Measurements from ENCODE around the gene CCL21. TPM values are rescaled to one million over a fixed set of nuclear protein-coding genes. Genes with fewer than 3 reads are reported as not detected.
"Not testable (repeated sequence)": the region's sequence is repeated elsewhere in the genome, so short reads cannot be mapped to it uniquely, and the experiment has no call there.

The CCL21 gene
- total RNA-seq, 1 experiment from 2014 or later, result not detected

DNA sequence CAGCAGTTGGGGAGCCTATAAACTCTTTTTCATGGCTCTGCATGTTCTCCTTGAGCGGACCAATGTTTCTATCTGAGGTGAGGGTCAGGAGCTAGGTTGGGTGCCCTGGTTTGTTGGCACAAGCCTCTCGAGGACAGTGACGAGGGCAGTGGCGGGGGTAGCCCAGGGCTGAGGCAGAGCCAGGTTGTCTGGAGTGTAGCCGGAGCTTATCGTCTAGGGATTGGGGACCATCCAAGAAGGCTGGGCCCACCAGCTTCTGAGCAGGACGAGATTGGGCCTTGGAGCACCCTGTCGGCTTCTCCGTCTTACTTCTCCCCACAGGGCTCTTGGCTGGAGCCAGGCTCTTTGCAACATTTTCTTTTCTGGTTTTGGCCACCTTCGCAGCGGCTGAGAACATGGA is 13.2 kb upstream of the CCL21 start:
- TF ChIP-seq, protein P1, sequence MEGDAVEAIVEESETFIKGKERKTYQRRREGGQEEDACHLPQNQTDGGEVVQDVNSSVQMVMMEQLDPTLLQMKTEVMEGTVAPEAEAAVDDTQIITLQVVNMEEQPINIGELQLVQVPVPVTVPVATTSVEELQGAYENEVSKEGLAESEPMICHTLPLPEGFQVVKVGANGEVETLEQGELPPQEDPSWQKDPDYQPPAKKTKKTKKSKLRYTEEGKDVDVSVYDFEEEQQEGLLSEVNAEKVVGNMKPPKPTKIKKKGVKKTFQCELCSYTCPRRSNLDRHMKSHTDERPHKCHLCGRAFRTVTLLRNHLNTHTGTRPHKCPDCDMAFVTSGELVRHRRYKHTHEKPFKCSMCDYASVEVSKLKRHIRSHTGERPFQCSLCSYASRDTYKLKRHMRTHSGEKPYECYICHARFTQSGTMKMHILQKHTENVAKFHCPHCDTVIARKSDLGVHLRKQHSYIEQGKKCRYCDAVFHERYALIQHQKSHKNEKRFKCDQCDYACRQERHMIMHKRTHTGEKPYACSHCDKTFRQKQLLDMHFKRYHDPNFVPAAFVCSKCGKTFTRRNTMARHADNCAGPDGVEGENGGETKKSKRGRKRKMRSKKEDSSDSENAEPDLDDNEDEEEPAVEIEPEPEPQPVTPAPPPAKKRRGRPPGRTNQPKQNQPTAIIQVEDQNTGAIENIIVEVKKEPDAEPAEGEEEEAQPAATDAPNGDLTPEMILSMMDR (IDR thresholded peaks at IDR 0.05; ENCODE audit: unreplicated experiment), result no peak

DNA sequence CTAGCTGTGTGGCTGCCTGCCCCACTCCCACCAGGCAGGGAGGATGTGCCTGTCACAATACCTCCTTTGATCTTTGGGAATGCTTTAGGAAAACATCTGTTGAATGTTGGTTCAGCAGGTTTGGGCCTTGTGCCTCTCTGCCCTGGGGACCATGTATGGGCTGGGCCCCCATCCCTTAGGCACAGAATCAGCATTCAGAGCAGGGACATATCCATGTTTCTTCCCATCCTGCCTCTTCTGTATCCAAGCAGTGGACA is 9.8 kb upstream of the CCL21 start:
- H3K27me3 Mint-ChIP-seq (ENCODE audit: insufficient read depth, unreplicated experiment); intact Hi-C loops (cut with micrococcal nuclease); DNase-seq (ENCODE audit: unreplicated experiment); H3K36me3 Mint-ChIP-seq (ENCODE audit: insufficient read depth, unreplicated experiment); POLR2A ChIA-PET; H3K27ac Mint-ChIP-seq (ENCODE audit: low read depth, unreplicated experiment); H3K4me3 Mint-ChIP-seq (ENCODE audit: unreplicated experiment); H3K4me1 Mint-ChIP-seq (ENCODE audit: insufficient read depth, unreplicated experiment); H3K9me3 Mint-ChIP-seq (ENCODE audit: unreplicated experiment); BruUV-seq (replicated peaks): not testable (repeated sequence)
- CTCF ChIA-PET, result interaction anchor here (1.3 to 1.5 kb wide), 2 partner anchors 10 to 17 kb away, joined by 3 to 5 read pairs; partner anchors contain the start of gene CCL21

More for the DNA sequence above, 13.2 kb upstream of the CCL21 start:
- Mint-ChIP-seq H3K27me3 (ENCODE audit: insufficient read depth, unreplicated experiment) (no peaks in the 10 kb centered on the region), H3K4me1 (ENCODE audit: insufficient read depth, unreplicated experiment) (no peaks in the 10 kb centered on the region), H3K27ac (ENCODE audit: low read depth, unreplicated experiment) (no peak overlapping the region), H3K36me3 (ENCODE audit: insufficient read depth, unreplicated experiment) (no peaks in the 10 kb centered on the region), H3K4me3 (ENCODE audit: unreplicated experiment) (no peak overlapping the region), H3K9me3 (ENCODE audit: unreplicated experiment) (no peaks in the 10 kb centered on the region)
- intact Hi-C loops (cut with micrococcal nuclease), result no loop called here
- no peak for DNase-seq (ENCODE audit: unreplicated experiment)
- no TSS peak for BruUV-seq (replicated peaks)
- CTCF ChIA-PET, result no interaction called here
- POLR2A ChIA-PET, result interaction anchor here (1.2 kb wide), 1 partner anchor 24 kb away, joined by 3 read pairs; no protein-coding TSS in a partner anchor

DNA sequence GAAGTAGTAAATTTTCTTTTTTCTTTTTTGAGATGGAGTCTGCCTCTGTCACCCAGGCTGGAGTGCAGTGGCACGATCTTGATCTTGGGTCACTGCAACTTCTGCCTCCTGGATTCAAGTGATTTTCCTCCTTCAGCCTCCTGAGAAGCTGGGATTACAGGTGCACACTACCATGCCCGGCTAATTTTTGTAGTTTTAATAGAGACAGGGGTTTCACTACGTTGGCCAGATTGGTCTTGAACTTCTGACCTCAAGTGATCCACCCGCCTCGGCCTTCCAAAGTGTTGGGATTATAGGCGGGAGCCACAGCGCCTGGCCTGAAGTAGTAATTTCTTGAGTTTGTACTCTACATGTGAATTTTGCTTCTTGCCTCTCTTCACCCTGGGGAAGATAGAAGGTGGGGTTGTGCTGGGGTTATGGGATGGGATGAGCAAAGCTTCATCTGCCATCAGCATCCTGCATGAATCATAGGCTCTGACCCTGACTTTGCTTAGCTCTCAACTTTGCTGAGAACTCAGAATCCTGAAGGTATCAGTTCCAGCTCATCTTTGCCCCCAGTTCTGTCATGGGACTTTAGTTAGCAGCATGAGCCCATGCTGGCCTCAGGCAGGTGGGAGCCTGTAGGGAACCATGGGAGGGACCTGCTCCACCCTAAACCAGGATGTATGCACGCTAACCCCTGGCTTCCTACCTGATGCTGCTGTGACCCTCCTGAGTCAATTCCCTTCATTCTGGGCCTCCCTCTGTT is 9.3 kb upstream of the CCL21 start:
- H3K4me1 Mint-ChIP-seq (ENCODE audit: insufficient read depth, unreplicated experiment), result no peaks in the 10 kb centered on the region
- no peak overlapping the region for H3K27ac Mint-ChIP-seq (ENCODE audit: low read depth, unreplicated experiment)
- no peak for DNase-seq (ENCODE audit: unreplicated experiment)

DNA sequence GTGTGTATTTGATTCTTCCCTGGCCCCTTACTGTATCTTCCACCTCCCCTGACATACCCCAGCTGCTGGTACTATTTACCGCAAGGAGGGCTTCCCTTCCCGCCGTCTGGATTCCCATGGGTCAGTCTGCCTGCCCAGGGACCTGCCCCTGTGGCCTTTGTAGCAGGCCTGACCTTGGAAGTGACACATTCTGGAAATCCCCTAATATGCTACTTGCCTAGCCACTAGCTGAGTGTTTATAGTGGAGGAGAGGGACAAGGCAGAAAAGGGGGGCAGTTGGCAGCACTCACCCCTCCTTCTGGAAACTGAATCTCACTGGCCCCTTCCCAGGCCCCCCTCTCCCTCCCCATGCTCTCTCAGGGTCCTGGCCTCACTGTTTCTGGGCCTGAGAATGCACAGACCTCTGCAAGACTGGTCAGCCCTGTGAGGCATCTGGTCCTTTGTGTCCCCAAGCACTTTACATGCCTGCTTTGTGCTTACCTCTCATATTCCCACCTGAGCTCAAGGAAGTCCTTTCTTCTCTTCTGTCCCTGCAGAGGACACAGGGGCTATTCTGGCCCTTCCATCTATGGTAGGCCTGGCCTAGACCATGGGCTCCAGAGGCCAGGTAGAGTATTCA is 8.2 kb upstream of the CCL21 start:
- Mint-ChIP-seq H3K27me3 (ENCODE audit: insufficient read depth, unreplicated experiment) (peaks cover 12% of the 10 kb centered on the region), H3K4me1 (ENCODE audit: insufficient read depth, unreplicated experiment) (no peaks in the 10 kb centered on the region), H3K27ac (ENCODE audit: low read depth, unreplicated experiment) (no peak overlapping the region), H3K9me3 (ENCODE audit: unreplicated experiment) (no peaks in the 10 kb centered on the region), H3K36me3 (ENCODE audit: insufficient read depth, unreplicated experiment) (no peaks in the 10 kb centered on the region), H3K4me3 (ENCODE audit: unreplicated experiment) (no peak overlapping the region)
- no TSS peak for BruUV-seq (replicated peaks)
- CTCF ChIA-PET, result interaction anchor here (0.6 to 4.5 kb wide), 3 partner anchors 15 to 316 kb away, joined by 3 to 24 read pairs (median 5); no protein-coding TSS in a partner anchor
- TF ChIP-seq, protein P1 (IDR thresholded peaks at IDR 0.05; ENCODE audit: unreplicated experiment), result no peak
- intact Hi-C loops (cut with micrococcal nuclease), result no loop called here
- POLR2A ChIA-PET, result no interaction called here
- no peak for DNase-seq (ENCODE audit: unreplicated experiment)

More for the DNA sequence above, 9.3 kb upstream of the CCL21 start:
- intact Hi-C loops (cut with micrococcal nuclease), result no loop called here
- TF ChIP-seq, protein P1 (IDR thresholded peaks at IDR 0.05; ENCODE audit: unreplicated experiment), result no peak
- Mint-ChIP-seq H3K36me3 (ENCODE audit: insufficient read depth, unreplicated experiment) (no peaks in the 10 kb centered on the region), H3K9me3 (ENCODE audit: unreplicated experiment) (no peaks in the 10 kb centered on the region), H3K4me3 (ENCODE audit: unreplicated experiment) (no peak overlapping the region), H3K27me3 (ENCODE audit: insufficient read depth, unreplicated experiment) (peaks cover 1% of the 10 kb centered on the region)
- POLR2A ChIA-PET, result interaction anchor here (0.6 kb wide), 1 partner anchor 53 kb away, joined by 4 read pairs; a partner anchor contains a TSS
- CTCF ChIA-PET, result interaction anchor here (1.3 to 1.5 kb wide), 2 partner anchors 10 to 17 kb away, joined by 3 to 5 read pairs; partner anchors contain the start of gene CCL21
- BruUV-seq (replicated peaks), result no TSS peak

Measured in MCF 10A (cell line).